AG09319 (cell line): ENCODE results near the gene NACC1.

ENCODE experiments used
- DNase-seq: peaks from one replicate; pipeline ENCODE4 v3.0.0-alpha.2; 2010; ENCODE audit warnings: low read depth; ENCODE audit errors: extremely low read depth
- CTCF ChIP-seq: IDR thresholded peaks from 2 replicates; pipeline ENCODE4 v1.5.1; 2011; ENCODE audit warnings: low read depth, mild to moderate bottlenecking, inconsistent platforms, low read length, moderate library complexity

Gene NACC1

GRCh38 chr19:13074378-13074777, 43.7 kb upstream of the NACC1 start:
- TF ChIP-seq CTCF: no peak
- no peak for DNase-seq

- TF ChIP-seq CTCF: no peak
- DNase-seq: no peak
These were observed 41.7 kb upstream of the NACC1 start for GRCh38 chr19:13076320-13076719.

GRCh38 chr19:13076787-13077186, 41.3 kb upstream of the NACC1 start:
- no peak for DNase-seq
- no peak for TF ChIP-seq CTCF

- no peak for TF ChIP-seq CTCF
- DNase-seq: no peak
These were observed 40.8 kb upstream of the NACC1 start for GRCh38 chr19:13077240-13077639.

GRCh38 chr19:13078381-13078780, 39.7 kb upstream of the NACC1 start:
- TF ChIP-seq CTCF: no peak
- DNase-seq: no peak

- no peak for DNase-seq
- no peak for TF ChIP-seq CTCF
These were observed 39.0 kb upstream of the NACC1 start for GRCh38 chr19:13078897-13079541.

- peak; percentile 87 for DNase-seq
- TF ChIP-seq CTCF: no peak
These were observed 38.5 kb upstream of the NACC1 start for GRCh38 chr19:13079542-13079986.
